HG03139 (cell line): ENCODE data around the gene ARFRP1.

Source experiments
- ATAC-seq: cut with Tn5 transposase; IDR thresholded peaks from one replicate; pipeline ENCODE4 v1.9.1; 2021; ENCODE audit not compliant: unreplicated experiment

The ARFRP1 gene

GRCh38 chr20:63744158-63744557 is 36.4 kb upstream of the ARFRP1 start:
- ATAC-seq = no peak

DNA sequence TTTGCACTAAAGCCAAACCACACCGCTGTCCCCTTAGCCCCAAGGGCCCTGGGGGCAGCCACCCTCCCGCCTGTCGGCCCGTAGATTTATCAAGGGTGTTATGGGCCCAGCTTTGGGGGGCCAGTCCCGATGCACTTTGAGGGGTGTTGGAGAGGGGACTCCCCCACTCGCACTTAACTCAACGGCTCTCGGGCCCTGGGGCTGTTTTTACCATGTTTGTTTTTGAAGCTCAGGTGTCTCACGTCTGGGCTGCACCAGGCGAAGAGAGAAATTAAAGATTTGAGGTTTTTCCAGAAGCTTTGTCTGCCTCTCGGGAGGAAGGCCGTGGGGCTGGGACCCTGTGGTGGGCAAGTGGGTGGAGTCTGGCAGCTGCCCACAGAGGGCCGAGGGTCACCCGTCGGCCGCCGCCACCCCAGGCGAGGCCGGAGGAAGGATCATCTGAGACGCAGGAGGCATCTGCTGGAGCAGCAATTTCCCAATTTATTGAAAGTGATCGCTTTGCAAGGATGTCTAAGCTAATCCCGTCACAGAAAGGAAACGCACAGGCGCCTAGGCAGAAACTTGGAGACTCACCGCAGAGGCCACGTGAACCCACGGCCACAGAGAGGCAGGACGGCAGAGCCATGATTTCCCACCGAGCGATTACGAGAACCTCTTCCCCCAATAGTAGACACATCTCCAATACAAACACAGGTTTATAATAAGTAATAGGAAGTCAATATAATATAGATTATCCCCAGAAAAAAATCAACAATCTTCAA is 35.6 kb upstream of the ARFRP1 start:
- no peak for ATAC-seq

GRCh38 chr20:63742381-63743024 is 34.7 kb upstream of the ARFRP1 start:
- ATAC-seq = no peak

DNA sequence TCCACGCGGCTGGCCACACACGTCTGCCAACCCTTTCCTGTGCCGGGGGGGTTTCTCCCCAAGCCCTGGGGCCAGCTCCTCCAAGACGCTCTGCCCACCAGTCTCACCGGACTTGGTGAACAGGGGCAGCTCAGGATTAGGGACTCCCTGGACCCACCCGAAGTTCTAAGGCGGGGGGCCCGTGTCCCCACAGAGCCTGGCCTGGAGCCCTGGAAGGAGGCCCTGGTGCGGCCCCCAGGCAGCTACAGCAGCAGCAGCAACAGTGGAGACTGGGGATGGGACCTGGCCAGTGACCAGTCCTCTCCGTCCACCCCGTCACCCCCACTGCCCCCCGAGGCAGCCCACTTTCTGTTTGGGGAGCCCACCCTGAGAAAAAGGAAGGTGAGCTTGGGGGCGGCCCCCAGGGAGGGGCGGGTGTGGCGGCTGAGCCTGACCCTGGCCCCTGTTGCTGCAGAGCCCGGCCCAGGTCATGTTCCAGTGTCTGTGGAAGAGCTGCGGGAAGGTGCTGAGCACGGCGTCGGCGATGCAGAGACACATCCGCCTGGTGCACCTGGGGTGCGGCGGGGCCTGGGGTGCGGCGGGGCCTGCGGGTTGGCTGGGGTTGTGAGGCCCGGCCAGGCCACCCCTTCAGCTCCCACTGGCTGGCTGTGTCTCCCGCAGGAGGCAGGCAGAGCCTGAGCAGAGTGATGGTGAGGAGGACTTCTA is 34.1 kb upstream of the ARFRP1 start:
- no peak for ATAC-seq

DNA sequence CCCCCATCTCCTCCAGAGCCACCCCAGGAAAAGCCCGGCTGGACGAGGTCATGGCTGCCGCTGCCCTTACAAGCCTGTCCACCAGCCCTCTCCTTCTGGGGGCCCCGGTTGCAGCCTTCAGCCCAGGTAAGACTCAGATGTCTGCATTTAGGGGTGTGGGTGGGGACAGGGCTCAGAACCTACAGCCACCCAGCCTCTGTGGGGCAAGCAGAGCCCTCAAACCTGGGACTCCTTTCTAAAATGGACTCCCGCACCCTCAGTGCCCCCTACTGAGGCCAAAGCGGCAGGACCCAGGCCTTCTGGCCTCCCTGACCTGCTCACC is 33.5 kb upstream of the ARFRP1 start:
- no peak for ATAC-seq

DNA sequence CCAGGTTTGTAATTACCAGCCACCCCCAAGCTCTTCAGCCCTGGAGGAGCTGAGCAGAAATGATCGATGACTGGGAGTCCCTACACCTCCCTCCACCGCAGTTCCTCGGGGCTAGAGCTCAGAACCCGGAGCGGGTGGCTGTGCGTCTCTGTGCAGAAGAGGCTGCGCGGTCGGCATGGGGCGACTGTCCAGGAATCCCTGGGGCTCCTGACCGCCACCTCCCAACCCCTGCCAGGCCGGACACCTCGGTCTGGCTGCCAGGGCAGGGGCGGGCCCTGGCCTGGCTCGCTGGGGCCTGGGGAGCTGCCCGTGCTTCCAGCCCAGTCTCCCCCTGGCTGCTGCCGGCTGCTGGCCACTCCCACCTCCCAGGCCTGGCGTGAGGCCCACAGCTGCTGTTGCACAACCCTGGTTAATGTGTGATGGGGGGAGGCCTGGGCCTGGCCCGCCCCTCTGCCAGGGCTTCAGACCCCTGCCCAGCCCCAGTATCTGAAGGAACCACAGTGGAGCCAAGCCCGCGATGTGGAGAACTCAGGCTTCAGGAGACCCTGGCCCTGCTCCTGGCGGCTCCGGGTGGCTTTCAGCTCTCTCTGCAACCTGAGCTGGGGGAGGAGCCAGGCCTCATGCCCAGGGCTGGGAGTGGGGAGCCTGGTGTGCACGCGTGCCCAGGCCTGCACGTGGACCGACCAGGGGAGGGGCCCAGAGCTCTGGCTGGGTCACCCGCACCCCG is 33.0 kb upstream of the ARFRP1 start:
- no peak for ATAC-seq

GRCh38 chr20:63740070-63740626 is 32.4 kb upstream of the ARFRP1 start:
- ATAC-seq = peak; percentile 9

DNA sequence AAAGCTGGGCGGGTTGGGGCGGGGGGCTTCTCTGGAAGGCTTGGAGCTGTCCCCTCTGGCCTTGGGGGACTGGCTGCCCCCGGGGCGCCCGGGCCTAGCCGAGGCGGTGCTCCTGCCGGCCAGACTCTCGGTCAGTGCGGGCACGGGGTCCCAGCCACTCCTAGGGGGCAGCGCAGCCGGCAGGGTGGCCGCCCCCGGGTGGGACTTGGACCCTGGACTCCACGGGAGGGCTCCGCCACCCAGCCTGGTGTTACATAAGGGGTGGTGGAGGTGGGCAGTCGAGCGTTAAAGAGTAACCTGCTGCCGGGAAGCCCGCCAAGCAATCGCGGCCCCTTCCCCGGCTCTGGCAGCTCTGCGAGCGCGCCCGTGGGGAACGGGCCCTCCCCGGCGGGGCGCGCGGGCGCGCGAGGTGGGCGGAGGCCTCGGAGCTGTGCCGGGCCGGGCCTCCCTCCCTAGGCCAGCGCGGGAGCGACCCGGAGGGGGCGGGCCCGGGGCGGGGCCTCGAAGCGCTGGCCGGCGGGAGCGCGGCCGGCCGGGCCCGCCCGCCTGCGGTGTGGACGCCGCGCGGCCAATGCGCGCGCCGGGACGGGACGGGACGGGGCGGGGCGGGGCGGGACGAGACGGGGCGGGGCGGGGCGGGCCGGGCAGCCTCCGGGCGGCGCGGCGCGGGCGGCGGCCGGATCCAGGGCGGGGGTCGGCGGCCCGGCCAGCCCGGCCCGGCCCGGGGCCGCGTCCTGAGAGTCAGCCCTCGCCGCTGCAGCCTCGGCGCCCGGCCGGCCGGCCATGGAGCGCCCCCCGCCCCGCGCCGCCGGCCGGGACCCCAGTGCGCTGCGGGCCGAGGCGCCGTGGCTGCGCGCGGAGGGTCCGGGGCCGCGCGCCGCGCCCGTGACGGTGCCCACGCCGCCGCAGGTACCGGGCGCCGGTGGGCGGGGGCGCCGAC is 31.6 kb upstream of the ARFRP1 start, which contains the start of gene SLC2A4RG:
Gene SLC2A4RG, plus strand, starts transcription at position 647 of the 940 bp plus-strand sequence. Its CDS starts 137 bp downstream, at position 784.
- ATAC-seq = peak; percentile 26

DNA sequence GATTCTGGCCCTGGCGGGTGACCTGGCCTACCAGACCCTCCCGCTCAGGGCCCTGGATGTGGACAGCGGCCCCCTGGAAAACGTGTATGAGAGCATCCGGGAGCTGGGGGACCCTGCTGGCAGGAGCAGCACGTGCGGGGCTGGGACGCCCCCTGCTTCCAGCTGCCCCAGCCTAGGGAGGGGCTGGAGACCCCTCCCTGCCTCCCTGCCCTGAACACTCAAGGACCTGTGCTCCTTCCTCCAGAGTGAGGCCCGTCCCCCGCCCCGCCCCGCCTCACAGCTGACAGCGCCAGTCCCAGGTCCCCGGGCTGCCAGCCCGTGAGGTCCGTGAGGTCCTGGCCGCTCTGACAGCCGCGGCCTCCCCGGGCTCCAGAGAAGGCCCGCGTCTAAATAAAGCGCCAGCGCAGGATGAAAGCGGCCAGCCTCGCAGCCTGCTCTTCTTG is 30.9 kb upstream of the ARFRP1 start:
- no peak for ATAC-seq

GRCh38 chr20:63737945-63738686 is 30.3 kb upstream of the ARFRP1 start:
- no peak for ATAC-seq

GRCh38 chr20:63737695-63737944 is 29.8 kb upstream of the ARFRP1 start:
- no peak for ATAC-seq

DNA sequence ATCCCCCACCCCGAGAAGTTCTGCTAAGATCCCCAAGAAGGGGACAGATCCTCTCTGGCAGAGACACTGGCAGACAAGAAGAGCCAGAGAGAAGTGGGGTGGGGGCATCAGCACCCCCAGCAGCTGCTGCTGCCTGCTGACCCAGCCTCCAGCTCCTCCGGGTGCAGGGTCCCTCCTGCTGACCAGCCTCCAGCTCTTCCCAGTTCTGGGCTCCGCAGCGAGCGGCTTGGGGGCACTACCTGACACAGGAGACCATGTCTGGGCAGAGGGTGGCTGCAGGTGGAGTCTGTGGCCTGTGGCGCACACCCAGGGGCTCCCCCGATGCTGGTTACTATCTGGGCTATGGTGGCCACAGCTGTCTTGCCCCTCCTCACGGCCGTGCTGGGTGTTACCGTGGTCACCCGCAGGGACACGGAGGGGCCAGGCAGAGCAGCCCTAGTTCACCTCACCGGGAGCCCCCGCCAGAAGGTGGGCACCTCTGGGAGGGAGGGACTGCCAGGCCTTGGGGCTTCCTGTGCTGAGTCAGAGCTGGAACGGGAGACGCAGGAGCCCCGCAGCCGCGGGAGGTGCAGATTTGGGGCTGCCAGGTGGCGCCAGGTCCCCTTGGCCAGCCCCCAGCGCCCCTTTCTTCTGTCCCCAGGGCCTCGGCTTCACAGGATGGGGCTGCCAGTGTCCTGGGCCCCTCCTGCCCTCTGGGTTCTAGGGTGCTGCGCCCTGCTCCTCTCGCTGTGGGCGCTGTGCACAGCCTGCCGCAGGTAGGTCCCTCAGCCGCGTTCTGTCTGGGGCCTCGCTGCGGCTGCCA is 29.3 kb upstream of the ARFRP1 start:
- ATAC-seq = no peak

GRCh38 chr20:63735859-63736718 is 28.3 kb upstream of the ARFRP1 start, which contains the start of gene LIME1:
Gene LIME1 (plus strand): TSS chr20:63736664. CDS start chr20:63737550, 886 bp downstream.
- no peak for ATAC-seq

DNA sequence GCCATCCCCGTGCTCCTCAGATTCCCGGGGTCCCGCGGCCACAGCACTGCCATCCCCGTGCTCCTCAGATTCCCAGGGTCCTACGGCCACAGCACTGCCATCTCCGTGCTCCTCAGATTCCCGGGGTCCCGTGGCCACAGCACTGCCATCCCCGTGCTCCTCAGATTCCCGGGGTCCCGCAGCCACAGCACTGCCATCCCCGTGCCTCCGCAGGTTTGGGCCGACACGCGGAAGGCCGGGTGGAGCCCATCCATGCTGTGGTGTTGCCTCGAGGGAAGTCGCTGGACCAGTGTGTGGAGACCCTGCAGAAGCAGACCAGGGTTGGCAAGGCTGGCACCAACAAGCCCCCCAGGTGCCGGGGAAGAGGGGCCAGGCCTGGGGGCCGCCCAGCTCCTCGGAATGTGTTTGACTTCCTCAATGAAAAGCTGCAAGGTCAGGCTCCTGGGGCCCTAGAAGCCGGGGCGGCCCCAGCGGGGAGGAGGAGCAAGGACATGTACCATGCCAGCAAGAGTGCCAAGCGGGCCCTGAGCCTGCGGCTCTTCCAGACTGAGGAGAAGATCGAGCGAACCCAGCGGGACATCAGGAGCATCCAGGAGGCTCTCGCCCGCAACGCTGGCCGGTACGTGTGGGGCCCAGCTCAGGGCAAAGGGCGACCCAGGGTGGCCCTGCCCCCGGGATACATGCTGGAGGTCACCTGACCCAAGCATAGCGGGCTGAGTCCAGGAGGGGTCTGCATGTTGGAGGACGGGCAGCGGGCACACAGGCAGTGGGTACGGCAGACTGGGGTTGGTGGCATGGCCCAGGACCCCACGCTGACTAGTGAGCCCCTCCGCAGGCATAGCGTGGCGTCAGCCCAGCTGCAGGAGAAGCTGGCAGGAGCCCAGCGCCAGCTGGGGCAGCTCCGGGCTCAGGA is 27.4 kb upstream of the ARFRP1 start:
- no peak for ATAC-seq

- ATAC-seq = no peak
These were observed 26.6 kb upstream of the ARFRP1 start for GRCh38 chr20:63734111-63734945.
